Hepatocyte (in vitro differentiated cells): ENCODE results near the gene MPHOSPH10. TPM values are rescaled to one million over a fixed set of nuclear protein-coding genes. Genes with fewer than 3 reads are reported as not detected.

Experiments used
- DNase-seq: peaks from one replicate; pipeline ENCODE4 v3.0.0-alpha.2; 2016; ENCODE audit warnings: low spot score
- H2AFZ ChIP-seq: fragments of 200-600 bp; sonication (generic); 2 replicates; pipeline ENCODE4 v1.6.0; 2016; ENCODE audit warnings: antibody characterized with exemption, mild to moderate bottlenecking
- H3K27ac ChIP-seq: fragments of 200-600 bp; sonication (generic); 2 replicates; pipeline ENCODE4 v1.5.1; 2016; ENCODE audit warnings: mild to moderate bottlenecking
- H3K27me3 ChIP-seq: fragments of 200-600 bp; sonication (generic); 2 replicates; pipeline ENCODE4 v1.6.1; 2016
- H3K36me3 ChIP-seq: fragments of 200-600 bp; sonication (generic); replicated peaks from 2 replicates; pipeline ENCODE4 v1.5.1; 2016; ENCODE audit warnings: low read depth; ENCODE audit not compliant: insufficient read depth
- H3K4me1 ChIP-seq: fragments of 200-600 bp; sonication (generic); 2 replicates; pipeline ENCODE4 v1.5.1; 2016; ENCODE audit warnings: mild to moderate bottlenecking, moderate library complexity; ENCODE audit not compliant: insufficient read depth
- H3K4me2 ChIP-seq: fragments of 200-600 bp; sonication (generic); 2 replicates; pipeline ENCODE4 v1.6.0; 2016
- H3K4me3 ChIP-seq: fragments of 200-600 bp; sonication (generic); 2 replicates; pipeline ENCODE4 v1.5.1; 2016; ENCODE audit warnings: mild to moderate bottlenecking
- H3K79me2 ChIP-seq: fragments of 200-600 bp; sonication (generic); 2 replicates; pipeline ENCODE4 v1.6.0; 2017; ENCODE audit warnings: mild to moderate bottlenecking
- H3K9me2 ChIP-seq: fragments of 200-600 bp; sonication (generic); replicated peaks from 2 replicates; pipeline ENCODE4 v1.6.0; 2017; ENCODE audit warnings: mild to moderate bottlenecking; ENCODE audit not compliant: insufficient read depth
- H3K9me3 ChIP-seq: fragments of 200-600 bp; sonication (generic); 2 replicates; pipeline ENCODE4 v1.5.1; 2016; ENCODE audit warnings: low read depth, mild to moderate bottlenecking
- H4K20me1 ChIP-seq: fragments of 200-600 bp; sonication (generic); 2 replicates; pipeline ENCODE4 v1.6.0; 2016; ENCODE audit warnings: mild to moderate bottlenecking; ENCODE audit not compliant: insufficient read depth, poor library complexity, severe bottlenecking
- CTCF ChIP-seq: fragments of 200-600 bp; sonication (generic); IDR thresholded peaks from 2 replicates; pipeline ENCODE4 v1.5.1; 2016; ENCODE audit warnings: antibody characterized with exemption, mild to moderate bottlenecking; ENCODE audit not compliant: poor library complexity
- EZH2 ChIP-seq: fragments of 200-600 bp; sonication (generic); IDR thresholded peaks from 2 replicates; pipeline ENCODE4 v1.6.1; 2016; ENCODE audit warnings: antibody characterized with exemption, mild to moderate bottlenecking, borderline replicate concordance
- EZH2phosphoT487 ChIP-seq: fragments of 200-600 bp; sonication (generic); IDR thresholded peaks from one replicate; pipeline ENCODE4 v1.6.1; 2018; ENCODE audit warnings: antibody characterized with exemption, mild to moderate bottlenecking, low read depth, moderate library complexity; ENCODE audit not compliant: unreplicated experiment, severe bottlenecking
- WGBS: methylation state at CpG from one replicate; pipeline ENCODE4 v1.1.6; 2016; ENCODE audit warnings: low lambda C conversion rate; ENCODE audit errors: missing lambda C conversion rate; 5-methylcytosine and 5-hydroxymethylcytosine counted together
- polyA plus RNA-seq: library from polyadenylated mRNA; unstranded; fragments of >200 nt; fragmentation: Nextera tagmentation; extraction: Ambion mirVana; gene quantifications from 2 replicates; pipeline ENCODE4 v1.2.1, GENCODE V29; 2016
- total RNA-seq: library from RNA; depleted of rRNA; stranded (reverse); fragments of >200 nt; gene quantifications from 2 replicates; pipeline ENCODE4 v1.2.3, GENCODE V29; 2014

Gene MPHOSPH10
- total and polyA plus RNA-seq, 2 experiments from 2014 or later = 17.0 to 18.8 TPM

- H3K79me2 ChIP-seq = no peaks in the 10 kb centered on the region
- no peaks in the 10 kb centered on the region for H3K27me3 ChIP-seq
- H3K4me3 ChIP-seq = no peak overlapping the region
- TF ChIP-seq EZH2 = no peak
- TF ChIP-seq CTCF = no peak
- TF ChIP-seq EZH2phosphoT487 = no peak
- H4K20me1 ChIP-seq = no peaks in the 10 kb centered on the region
- H3K27ac ChIP-seq = no peak overlapping the region
- H2AFZ ChIP-seq = no peak overlapping the region
- H3K4me2 ChIP-seq = no peak overlapping the region
- H3K36me3 ChIP-seq = no peaks in the 10 kb centered on the region
- no peaks in the 10 kb centered on the region for H3K9me3 ChIP-seq
- no peaks in the 10 kb centered on the region for H3K4me1 ChIP-seq
- no peak for DNase-seq
- no peaks in the 10 kb centered on the region for H3K9me2 ChIP-seq
- 83% methylated on average over 3 of the region's 3 CpGs for WGBS
These were observed 19.8 kb downstream of the MPHOSPH10 start for GRCh38 chr2:71150082-71150816.

DNA sequence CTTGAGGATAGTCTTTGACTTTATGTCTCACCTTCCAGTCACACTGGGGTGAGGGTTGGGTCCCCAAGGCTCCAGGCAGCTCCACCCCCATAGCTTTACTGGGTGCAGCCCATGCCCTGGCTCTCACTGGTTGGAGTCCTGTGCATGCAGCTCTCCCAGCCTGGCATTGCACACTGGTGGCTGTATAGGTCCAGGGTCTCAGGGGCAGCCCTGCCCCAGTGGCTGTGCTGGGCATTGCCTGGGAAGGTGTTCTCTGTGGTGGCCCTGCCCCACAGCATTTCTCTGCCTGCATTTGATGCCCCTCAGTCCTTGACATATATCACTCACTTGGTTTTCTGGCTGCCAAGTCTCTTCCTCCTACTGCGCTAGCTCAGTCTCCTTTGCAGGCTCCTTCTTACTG, 21.2 kb downstream of the MPHOSPH10 start:
- no peak for DNase-seq
- TF ChIP-seq EZH2phosphoT487 = no peak
- TF ChIP-seq CTCF = no peak
- TF ChIP-seq EZH2 = no peak
- no peaks in the 10 kb centered on the region for H4K20me1 ChIP-seq
- H3K4me2 ChIP-seq = no peak overlapping the region
- no peak overlapping the region for H3K27ac ChIP-seq
- H3K4me3 ChIP-seq = no peak overlapping the region
- H3K27me3 ChIP-seq = no peaks in the 10 kb centered on the region
- no peaks in the 10 kb centered on the region for H3K4me1 ChIP-seq
- 100% methylated on average over 1 of the region's 1 CpG for WGBS
- H3K9me3 ChIP-seq = no peaks in the 10 kb centered on the region
- H3K36me3 ChIP-seq = no peaks in the 10 kb centered on the region
- H3K9me2 ChIP-seq = no peaks in the 10 kb centered on the region
- H3K79me2 ChIP-seq = no peaks in the 10 kb centered on the region
- no peak overlapping the region for H2AFZ ChIP-seq

GRCh38 chr2:71153585-71154224, 23.3 kb downstream of the MPHOSPH10 start:
- Histone ChIP-seq H2AFZ (no peak overlapping the region), H3K79me2 (no peaks in the 10 kb centered on the region), H3K9me3 (no peaks in the 10 kb centered on the region), H4K20me1 (no peaks in the 10 kb centered on the region), H3K9me2 (no peaks in the 10 kb centered on the region), H3K4me1 (no peaks in the 10 kb centered on the region), H3K27me3 (no peaks in the 10 kb centered on the region), H3K36me3 (no peaks in the 10 kb centered on the region), H3K27ac (no peak overlapping the region), H3K4me3 (no peak overlapping the region), H3K4me2 (no peak overlapping the region)
- 82% methylated on average over 11 of the region's 11 CpGs for WGBS
- TF ChIP-seq EZH2phosphoT487 (no peak), EZH2 (no peak), CTCF (no peak)
- DNase-seq = no peak
